MM.1S (cell line): Measurements from ENCODE around the gene TMTC1.

Source experiments
- DNase-seq: peaks from one replicate; pipeline ENCODE4 v3.0.0-alpha.2; 2015
- H2AFZ ChIP-seq: fragments of 300-600 bp; sonication (generic); 2 replicates; pipeline ENCODE4 v1.6.0; 2016; ENCODE audit warnings: antibody characterized with exemption, low read length
- H3F3A ChIP-seq: fragments of 300-600 bp; sonication (generic); 2 replicates; pipeline ENCODE4 v1.6.1; 2016; ENCODE audit warnings: mild to moderate bottlenecking, antibody characterized with exemption, low read length, moderate library complexity, mixed read lengths; ENCODE audit not compliant: insufficient read depth
- H3K27ac ChIP-seq: fragments of 300-600 bp; sonication (generic); 2 replicates; pipeline ENCODE4 v1.5.1; 2016; ENCODE audit warnings: mild to moderate bottlenecking, low read length
- H3K27me3 ChIP-seq: fragments of 300-600 bp; sonication (generic); replicated peaks from 2 replicates; pipeline ENCODE4 v1.6.0; 2016; ENCODE audit warnings: low read length; ENCODE audit not compliant: insufficient read depth
- H3K36me3 ChIP-seq: fragments of 300-600 bp; sonication (generic); replicated peaks from 2 replicates; pipeline ENCODE4 v1.6.1; 2016; ENCODE audit warnings: mild to moderate bottlenecking, low read length, mixed read lengths; ENCODE audit not compliant: insufficient read depth
- H3K4me1 ChIP-seq: fragments of 300-600 bp; sonication (generic); 2 replicates; pipeline ENCODE4 v1.6.1; 2016; ENCODE audit warnings: low read length, mixed read lengths
- H3K4me2 ChIP-seq: fragments of 300-600 bp; sonication (generic); 2 replicates; pipeline ENCODE4 v1.6.0; 2016; ENCODE audit warnings: low read depth, low read length
- H3K4me3 ChIP-seq: fragments of 300-600 bp; sonication (generic); 2 replicates; pipeline ENCODE4 v1.5.1; 2016; ENCODE audit warnings: low read length, mixed read lengths
- H3K79me2 ChIP-seq: fragments of 300-600 bp; sonication (generic); 2 replicates; pipeline ENCODE4 v1.6.1; 2016; ENCODE audit warnings: mixed run types, low read length, mixed read lengths
- H3K9ac ChIP-seq: fragments of 300-600 bp; sonication (generic); 2 replicates; pipeline ENCODE4 v1.6.1; 2016; ENCODE audit warnings: low read length, mixed read lengths
- H3K9me2 ChIP-seq: fragments of 300-600 bp; sonication (generic); replicated peaks from 2 replicates; pipeline ENCODE4 v1.6.1; 2016; ENCODE audit warnings: mild to moderate bottlenecking, low read length, mixed read lengths; ENCODE audit not compliant: insufficient read depth
- H3K9me3 ChIP-seq: fragments of 300-600 bp; sonication (generic); replicated peaks from 2 replicates; pipeline ENCODE4 v1.6.1; 2016; ENCODE audit warnings: mild to moderate bottlenecking, low read length, mixed read lengths; ENCODE audit not compliant: insufficient read depth
- H4K20me1 ChIP-seq: fragments of 300-600 bp; sonication (generic); 2 replicates; pipeline ENCODE4 v1.6.1; 2016; ENCODE audit warnings: mild to moderate bottlenecking, low read length, moderate library complexity, mixed read lengths; ENCODE audit not compliant: insufficient read depth
- EZH2 ChIP-seq: fragments of 300-600 bp; sonication (generic); optimal IDR thresholded peaks from 2 replicates; pipeline ENCODE3; 2017; ENCODE audit warnings: low read depth, mild to moderate bottlenecking, antibody characterized with exemption, low read length, mixed read lengths
- EZH2phosphoT487 ChIP-seq: fragments of 300-600 bp; sonication (generic); IDR thresholded peaks from 2 replicates; pipeline ENCODE4 v1.6.1; 2018; ENCODE audit warnings: antibody characterized with exemption, low read length
- TF ChIP-seq, protein P1 (sequence below): fragments of 300-600 bp; sonication (generic); IDR thresholded peaks from 2 replicates; pipeline ENCODE4 v1.5.1; 2016; ENCODE audit warnings: antibody characterized with exemption, low read length, mixed read lengths

Gene TMTC1

DNA sequence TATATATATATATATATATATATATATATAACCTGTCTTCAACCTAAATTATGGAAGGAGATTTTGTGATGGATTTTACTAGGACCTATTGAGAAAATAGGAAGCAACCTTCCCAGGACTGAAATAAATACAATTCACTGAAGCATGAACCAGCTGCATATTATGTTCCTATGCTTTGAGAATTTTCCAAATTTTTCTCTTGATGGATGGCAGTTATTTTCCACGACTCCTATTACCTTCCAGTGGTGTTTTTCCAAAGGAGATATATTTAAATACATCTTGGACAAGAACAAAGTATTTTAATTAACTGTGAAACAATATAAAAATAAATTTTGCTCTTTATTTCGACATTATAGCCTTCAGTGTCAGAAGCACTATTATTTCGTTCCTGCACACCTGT lies 87.9 kb downstream of the TMTC1 start:
- DNase-seq, result no peak
- Histone ChIP-seq H3K4me2 (no peak overlapping the region), H3K27ac (no peak overlapping the region), H3K4me3 (no peak overlapping the region), H3F3A (no peaks in the 10 kb centered on the region), H3K4me1 (no peaks in the 10 kb centered on the region), H3K9ac (no peak overlapping the region), H3K9me2 (no peaks in the 10 kb centered on the region), H2AFZ (no peak overlapping the region), H4K20me1 (no peaks in the 10 kb centered on the region), H3K79me2 (no peaks in the 10 kb centered on the region), H3K36me3 (no peaks in the 10 kb centered on the region), H3K9me3 (no peaks in the 10 kb centered on the region), H3K27me3 (no peaks in the 10 kb centered on the region)
- TF ChIP-seq, protein P1, sequence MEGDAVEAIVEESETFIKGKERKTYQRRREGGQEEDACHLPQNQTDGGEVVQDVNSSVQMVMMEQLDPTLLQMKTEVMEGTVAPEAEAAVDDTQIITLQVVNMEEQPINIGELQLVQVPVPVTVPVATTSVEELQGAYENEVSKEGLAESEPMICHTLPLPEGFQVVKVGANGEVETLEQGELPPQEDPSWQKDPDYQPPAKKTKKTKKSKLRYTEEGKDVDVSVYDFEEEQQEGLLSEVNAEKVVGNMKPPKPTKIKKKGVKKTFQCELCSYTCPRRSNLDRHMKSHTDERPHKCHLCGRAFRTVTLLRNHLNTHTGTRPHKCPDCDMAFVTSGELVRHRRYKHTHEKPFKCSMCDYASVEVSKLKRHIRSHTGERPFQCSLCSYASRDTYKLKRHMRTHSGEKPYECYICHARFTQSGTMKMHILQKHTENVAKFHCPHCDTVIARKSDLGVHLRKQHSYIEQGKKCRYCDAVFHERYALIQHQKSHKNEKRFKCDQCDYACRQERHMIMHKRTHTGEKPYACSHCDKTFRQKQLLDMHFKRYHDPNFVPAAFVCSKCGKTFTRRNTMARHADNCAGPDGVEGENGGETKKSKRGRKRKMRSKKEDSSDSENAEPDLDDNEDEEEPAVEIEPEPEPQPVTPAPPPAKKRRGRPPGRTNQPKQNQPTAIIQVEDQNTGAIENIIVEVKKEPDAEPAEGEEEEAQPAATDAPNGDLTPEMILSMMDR, result no peak
- TF ChIP-seq EZH2 (no peak), EZH2phosphoT487 (no peak)

DNA sequence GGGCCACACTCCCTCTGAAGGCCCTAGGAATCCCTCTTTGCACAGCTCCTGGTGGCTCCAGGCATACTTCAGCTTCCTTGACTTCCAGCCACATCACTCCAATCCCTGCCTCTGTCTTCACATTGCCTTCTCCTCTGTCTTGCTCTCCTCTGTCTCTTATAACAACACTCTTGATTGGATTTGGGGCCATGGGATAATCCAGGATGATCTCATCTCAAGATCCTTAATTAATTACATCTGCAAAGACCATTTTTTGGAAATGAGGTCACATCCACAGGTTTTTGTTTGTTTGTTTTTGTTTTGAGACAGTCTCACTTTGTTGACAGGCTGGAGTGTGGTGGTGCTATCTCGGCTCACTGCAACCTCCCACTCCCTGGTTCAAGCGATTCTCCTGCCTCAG lies 88.7 kb downstream of the TMTC1 start:
- DNase-seq, result no peak
- TF ChIP-seq EZH2, result no peak
- TF ChIP-seq, protein P1, result no peak
- no peak for TF ChIP-seq EZH2phosphoT487
- H3K4me3 ChIP-seq, result no peak overlapping the region
- H3F3A ChIP-seq, result no peaks in the 10 kb centered on the region
- no peaks in the 10 kb centered on the region for H3K36me3 ChIP-seq
- no peaks in the 10 kb centered on the region for H3K27me3 ChIP-seq
- H3K4me1 ChIP-seq, result no peaks in the 10 kb centered on the region
- H3K4me2 ChIP-seq, result no peak overlapping the region
- H3K9me2 ChIP-seq, result no peaks in the 10 kb centered on the region
- no peak overlapping the region for H3K27ac ChIP-seq
- H2AFZ ChIP-seq, result no peak overlapping the region
- H3K79me2 ChIP-seq, result no peaks in the 10 kb centered on the region
- no peaks in the 10 kb centered on the region for H3K9me3 ChIP-seq
- no peaks in the 10 kb centered on the region for H4K20me1 ChIP-seq
- H3K9ac ChIP-seq, result no peak overlapping the region

DNA sequence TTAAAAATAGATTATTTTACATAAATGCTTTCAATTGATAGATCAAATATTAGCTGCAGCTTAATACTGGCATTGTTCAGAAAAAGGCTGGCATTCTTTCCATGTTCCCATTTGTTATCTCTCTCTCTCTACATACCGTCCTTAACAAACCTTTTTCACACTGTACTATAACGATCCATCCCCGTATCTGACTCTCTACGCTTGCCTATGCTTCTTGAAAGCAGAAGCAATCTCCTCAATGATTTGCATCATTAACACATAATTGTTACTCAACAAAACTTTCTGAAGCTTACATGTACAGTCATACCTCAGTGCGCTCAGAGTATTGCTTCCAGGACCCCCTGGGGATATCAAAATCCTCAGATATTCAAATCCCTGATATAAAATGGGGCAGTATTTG lies 89.7 kb downstream of the TMTC1 start:
- Histone ChIP-seq H3K9me2 (no peaks in the 10 kb centered on the region), H4K20me1 (no peaks in the 10 kb centered on the region), H3K4me1 (no peaks in the 10 kb centered on the region), H3F3A (no peaks in the 10 kb centered on the region), H2AFZ (no peak overlapping the region), H3K27ac (no peak overlapping the region), H3K9ac (no peak overlapping the region), H3K27me3 (no peaks in the 10 kb centered on the region), H3K79me2 (no peaks in the 10 kb centered on the region), H3K4me3 (no peak overlapping the region), H3K4me2 (no peak overlapping the region), H3K36me3 (no peaks in the 10 kb centered on the region), H3K9me3 (no peaks in the 10 kb centered on the region)
- DNase-seq, result no peak
- TF ChIP-seq, protein P1, result no peak
- TF ChIP-seq EZH2 (no peak), EZH2phosphoT487 (no peak)
